Measurements from ENCODE around the gene SYS1. TPM values are rescaled to one million over a fixed set of nuclear protein-coding genes. Genes with fewer than 3 reads are reported as not detected.

SYS1 gene
- total RNA-seq, 2 donors from 2014 or later = 22.1 to 23.8 TPM

DNA sequence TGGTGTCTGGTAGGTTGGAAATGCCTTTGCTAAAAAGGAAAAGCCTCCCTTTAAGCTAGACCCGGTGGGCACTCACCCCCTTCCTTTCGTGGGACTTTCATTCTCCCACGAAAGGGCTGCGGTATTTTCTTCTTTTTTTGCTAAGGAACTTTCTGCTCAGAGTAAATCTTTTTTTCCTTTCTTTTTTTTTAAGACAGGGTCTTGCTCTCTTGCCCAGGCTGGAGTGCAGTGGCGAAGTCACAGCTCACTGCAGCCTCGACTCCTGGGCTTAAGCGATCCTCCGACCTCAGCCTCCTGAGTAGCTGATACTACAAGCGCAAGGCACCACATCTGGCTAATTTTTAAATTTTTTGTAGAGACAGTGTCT lies 11.1 kb downstream of the SYS1 start:
- Histone ChIP-seq H3K4me3 (ENCODE audit: low read length) (no peak overlapping the region), H3K9me3 (ENCODE audit: control insufficient read depth, low read length) (no peaks in the 10 kb centered on the region), H3K27ac (ENCODE audit: low read depth, low read length) (no peak overlapping the region), H3K27me3 (ENCODE audit: control insufficient read depth, insufficient read depth, low read length, poor library complexity, severe bottlenecking) (no peaks in the 10 kb centered on the region), H3K9ac (ENCODE audit: extremely low read depth, low read length, poor library complexity, severe bottlenecking) (no peak overlapping the region), H3K36me3 (ENCODE audit: control insufficient read depth, insufficient read depth, low read length) (peaks cover 24% of the 10 kb centered on the region), H3K4me1 (ENCODE audit: control insufficient read depth, insufficient read depth, low read length) (peaks cover 34% of the 10 kb centered on the region)
- 68 to 80% methylated on average over 8 to 9 of the region's 9 CpGs for WGBS, 2 experiments (ENCODE audit: insufficient coverage in 1 of 2, insufficient read length in 1 of 2)
- Mint-ChIP-seq H3K27ac (peak overlapping the region; percentile 55), H3K36me3 (ENCODE audit: low read depth) (peaks cover 3% of the 10 kb centered on the region), H3K27me3 (ENCODE audit: insufficient read depth) (peaks cover 12% of the 10 kb centered on the region), H3K4me1 (peaks cover 39% of the 10 kb centered on the region), H3K4me3 (peak overlapping the region; percentile 57), H3K9me3 (no peaks in the 10 kb centered on the region)
- TF ChIP-seq, protein P1, sequence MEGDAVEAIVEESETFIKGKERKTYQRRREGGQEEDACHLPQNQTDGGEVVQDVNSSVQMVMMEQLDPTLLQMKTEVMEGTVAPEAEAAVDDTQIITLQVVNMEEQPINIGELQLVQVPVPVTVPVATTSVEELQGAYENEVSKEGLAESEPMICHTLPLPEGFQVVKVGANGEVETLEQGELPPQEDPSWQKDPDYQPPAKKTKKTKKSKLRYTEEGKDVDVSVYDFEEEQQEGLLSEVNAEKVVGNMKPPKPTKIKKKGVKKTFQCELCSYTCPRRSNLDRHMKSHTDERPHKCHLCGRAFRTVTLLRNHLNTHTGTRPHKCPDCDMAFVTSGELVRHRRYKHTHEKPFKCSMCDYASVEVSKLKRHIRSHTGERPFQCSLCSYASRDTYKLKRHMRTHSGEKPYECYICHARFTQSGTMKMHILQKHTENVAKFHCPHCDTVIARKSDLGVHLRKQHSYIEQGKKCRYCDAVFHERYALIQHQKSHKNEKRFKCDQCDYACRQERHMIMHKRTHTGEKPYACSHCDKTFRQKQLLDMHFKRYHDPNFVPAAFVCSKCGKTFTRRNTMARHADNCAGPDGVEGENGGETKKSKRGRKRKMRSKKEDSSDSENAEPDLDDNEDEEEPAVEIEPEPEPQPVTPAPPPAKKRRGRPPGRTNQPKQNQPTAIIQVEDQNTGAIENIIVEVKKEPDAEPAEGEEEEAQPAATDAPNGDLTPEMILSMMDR (conservative IDR thresholded peaks at IDR 0.05) = no peak
- no peak for DNase-seq

DNA sequence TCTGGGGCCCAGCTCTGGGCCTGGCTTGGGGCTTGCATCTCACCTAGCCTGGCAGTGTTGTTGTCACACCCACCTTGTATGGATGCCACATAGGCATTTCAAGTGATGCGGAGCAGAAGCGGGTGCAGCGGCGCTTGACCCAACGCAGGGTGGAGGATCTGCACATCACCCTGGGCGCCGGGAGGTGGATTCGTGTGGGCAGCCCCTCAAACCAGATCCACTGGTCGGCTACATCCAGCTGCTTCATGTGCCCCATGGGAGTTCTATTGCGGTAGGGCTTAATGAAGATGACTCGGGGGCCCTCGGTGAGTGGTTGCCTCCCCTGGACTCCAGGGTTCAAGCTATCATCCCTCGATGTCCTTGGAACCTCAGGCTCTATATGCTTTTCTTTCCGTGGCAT lies 12.0 kb downstream of the SYS1 start:
- DNase-seq = no peak
- 94 to 95% methylated on average over 14 of the region's 14 CpGs for WGBS, 2 experiments (ENCODE audit: insufficient coverage in 1 of 2, insufficient read length in 1 of 2)
- Histone ChIP-seq H3K9me3 (ENCODE audit: control insufficient read depth, low read length) (no peaks in the 10 kb centered on the region), H3K27me3 (ENCODE audit: control insufficient read depth, insufficient read depth, low read length, poor library complexity, severe bottlenecking) (no peaks in the 10 kb centered on the region), H3K4me1 (ENCODE audit: control insufficient read depth, insufficient read depth, low read length) (peaks cover 38% of the 10 kb centered on the region), H3K27ac (ENCODE audit: low read depth, low read length) (no peak overlapping the region), H3K4me3 (ENCODE audit: low read length) (no peak overlapping the region), H3K9ac (ENCODE audit: extremely low read depth, low read length, poor library complexity, severe bottlenecking) (no peak overlapping the region), H3K36me3 (ENCODE audit: control insufficient read depth, insufficient read depth, low read length) (peaks cover 20% of the 10 kb centered on the region)
- Mint-ChIP-seq H3K27me3 (ENCODE audit: insufficient read depth) (peaks cover 12% of the 10 kb centered on the region), H3K27ac (no peak overlapping the region), H3K36me3 (ENCODE audit: low read depth) (peaks cover 3% of the 10 kb centered on the region), H3K4me1 (peaks cover 43% of the 10 kb centered on the region), H3K9me3 (no peaks in the 10 kb centered on the region), H3K4me3 (no peak overlapping the region)
- TF ChIP-seq, protein P1 (conservative IDR thresholded peaks at IDR 0.05) = no peak

DNA sequence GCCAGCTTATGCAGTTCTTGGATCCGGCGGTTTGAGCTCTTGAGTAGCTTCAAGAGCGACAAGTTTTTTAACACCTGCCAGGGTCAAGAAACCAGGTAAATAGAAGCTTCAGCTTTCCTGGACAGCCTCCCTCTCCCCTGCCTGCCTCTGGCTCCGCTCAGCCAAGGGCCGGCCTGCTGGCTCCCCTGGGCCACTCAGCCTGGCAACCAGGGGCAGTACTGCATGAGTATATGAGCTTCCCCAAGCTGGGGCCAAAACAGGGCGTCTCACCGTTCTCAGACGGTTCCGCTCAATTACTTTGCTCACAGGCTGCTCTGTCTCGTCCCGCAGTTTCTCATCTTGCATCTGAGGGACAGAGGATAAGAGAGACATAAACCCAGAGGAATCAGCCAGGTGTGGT lies 14.3 kb downstream of the SYS1 start:
- Histone ChIP-seq H3K9ac (ENCODE audit: extremely low read depth, low read length, poor library complexity, severe bottlenecking) (peak overlapping the region; percentile 70), H3K4me3 (ENCODE audit: low read length) (peak overlapping the region; percentile 47), H3K36me3 (ENCODE audit: control insufficient read depth, insufficient read depth, low read length) (peaks cover 11% of the 10 kb centered on the region), H3K9me3 (ENCODE audit: control insufficient read depth, low read length) (no peaks in the 10 kb centered on the region), H3K27ac (ENCODE audit: low read depth, low read length) (peak overlapping the region; percentile 74), H3K27me3 (ENCODE audit: control insufficient read depth, insufficient read depth, low read length, poor library complexity, severe bottlenecking) (no peaks in the 10 kb centered on the region), H3K4me1 (ENCODE audit: control insufficient read depth, insufficient read depth, low read length) (peaks cover 35% of the 10 kb centered on the region)
- no peak for DNase-seq
- peaks cover 6% of the 10 kb centered on the region for H3K36me3 Mint-ChIP-seq (ENCODE audit: low read depth)
- TF ChIP-seq, protein P1 (conservative IDR thresholded peaks at IDR 0.05) = no peak
- H3K9me3 Mint-ChIP-seq = no peaks in the 10 kb centered on the region
- no peak overlapping the region for H3K4me3 Mint-ChIP-seq
- H3K4me1 Mint-ChIP-seq = peaks cover 42% of the 10 kb centered on the region
- peaks cover 10% of the 10 kb centered on the region for H3K27me3 Mint-ChIP-seq (ENCODE audit: insufficient read depth)
- WGBS, 2 experiments (ENCODE audit: insufficient coverage in 1 of 2, insufficient read length in 1 of 2) = 80 to 96% methylated on average over 4 to 11 of the region's 11 CpGs
- H3K27ac Mint-ChIP-seq = peak overlapping the region; percentile 87
